Gastrocnemius medialis (tissue), 4 donors: Measurements from ENCODE around the gene PXDN.

Source experiments
- POLR2A ChIP-seq, 2 donors: fragments of 450-650 bp; IDR thresholded peaks; one replicate each; pipeline ENCODE4 v1.6.1; 2017; ENCODE audit warnings: antibody characterized with exemption in 2 of 2, mild to moderate bottlenecking in 2 of 2, moderate library complexity in 2 of 2
- TF ChIP-seq, protein P1 (sequence below), 5 experiments: fragments of 450-650 bp in 3 of 5; fragments of 200-600 bp in 2 of 5; sonication (generic) in 2 of 5; IDR thresholded peaks in 4 of 5; conservative IDR thresholded peaks in 1 of 5; 1 replicate in 4 of 5; 2 replicates in 1 of 5; pipeline ENCODE4 v1.5.1; 2016 to 2019; ENCODE audit warnings: antibody characterized with exemption in 5 of 5, mild to moderate bottlenecking in 3 of 5, moderate library complexity in 3 of 5

DNA sequence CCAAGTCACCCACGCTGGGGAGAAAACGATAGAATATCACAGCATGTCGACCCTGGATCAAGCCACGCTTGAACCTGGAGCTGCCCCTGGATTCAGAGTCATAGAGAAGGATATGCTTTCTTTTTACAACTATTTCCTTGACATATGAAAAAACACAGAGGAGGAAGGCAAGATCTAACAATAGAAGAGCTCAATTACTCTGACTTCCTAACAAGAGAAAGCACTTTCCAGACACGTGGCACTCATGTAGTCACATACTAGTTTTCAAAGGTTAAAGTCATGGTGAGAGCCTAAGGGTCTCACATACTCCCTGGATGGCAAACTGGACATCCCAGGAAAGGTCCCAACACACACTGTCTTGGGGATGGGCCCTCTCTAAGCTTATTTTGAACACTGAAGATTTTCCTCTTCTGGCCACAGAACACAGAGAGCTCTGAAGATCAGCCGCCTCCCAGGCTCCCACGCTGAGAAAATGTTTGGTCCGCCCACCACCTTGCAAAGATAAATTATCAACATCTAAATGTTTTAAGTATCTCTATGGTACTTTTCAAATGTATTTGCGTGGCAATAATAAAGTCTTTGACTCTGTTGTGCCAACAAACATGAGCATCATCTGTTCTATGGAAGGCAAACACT is 4.9 kb downstream of the PXDN start:
- TF ChIP-seq, protein P1, sequence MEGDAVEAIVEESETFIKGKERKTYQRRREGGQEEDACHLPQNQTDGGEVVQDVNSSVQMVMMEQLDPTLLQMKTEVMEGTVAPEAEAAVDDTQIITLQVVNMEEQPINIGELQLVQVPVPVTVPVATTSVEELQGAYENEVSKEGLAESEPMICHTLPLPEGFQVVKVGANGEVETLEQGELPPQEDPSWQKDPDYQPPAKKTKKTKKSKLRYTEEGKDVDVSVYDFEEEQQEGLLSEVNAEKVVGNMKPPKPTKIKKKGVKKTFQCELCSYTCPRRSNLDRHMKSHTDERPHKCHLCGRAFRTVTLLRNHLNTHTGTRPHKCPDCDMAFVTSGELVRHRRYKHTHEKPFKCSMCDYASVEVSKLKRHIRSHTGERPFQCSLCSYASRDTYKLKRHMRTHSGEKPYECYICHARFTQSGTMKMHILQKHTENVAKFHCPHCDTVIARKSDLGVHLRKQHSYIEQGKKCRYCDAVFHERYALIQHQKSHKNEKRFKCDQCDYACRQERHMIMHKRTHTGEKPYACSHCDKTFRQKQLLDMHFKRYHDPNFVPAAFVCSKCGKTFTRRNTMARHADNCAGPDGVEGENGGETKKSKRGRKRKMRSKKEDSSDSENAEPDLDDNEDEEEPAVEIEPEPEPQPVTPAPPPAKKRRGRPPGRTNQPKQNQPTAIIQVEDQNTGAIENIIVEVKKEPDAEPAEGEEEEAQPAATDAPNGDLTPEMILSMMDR (IDR thresholded peaks at IDR 0.05 in 4 of 5, conservative IDR thresholded peaks at IDR 0.05 in 1 of 5), result no peak
- TF ChIP-seq POLR2A (IDR thresholded peaks at IDR 0.05), result no peak
